Fibroblast of lung (primary cell): ENCODE results near the gene GPR155.

ENCODE experiments used
- CTCF ChIP-seq, 2 donors: IDR thresholded peaks in 1 of 2; conservative IDR thresholded peaks in 1 of 2; 1 replicate in 1 of 2; 2 replicates in 1 of 2; pipeline ENCODE4 v1.5.1; 2011 to 2012; ENCODE audit warnings: low read length in 2 of 2, control low read depth in 1 of 2, inconsistent platforms in 1 of 2, low read depth in 1 of 2, mild to moderate bottlenecking in 1 of 2
- EZH2 ChIP-seq: IDR thresholded peaks from 2 replicates; pipeline ENCODE4 v1.5.1; 2012; ENCODE audit warnings: low read length, control low read depth, mild to moderate bottlenecking; ENCODE audit errors: missing control alignments

GRCh38 chr2:174535083-174535482, 48.3 kb upstream of the GPR155 start:
- TF ChIP-seq EZH2 (no peak), CTCF (conservative IDR thresholded peaks at IDR 0.05 in 1 of 2, IDR thresholded peaks at IDR 0.05 in 1 of 2; ENCODE audit: low read depth in 1 of 2, low read length in 2 of 2) (no peak)
